ENCODE results near the gene RRAGC. TPM values are rescaled to one million over a fixed set of nuclear protein-coding genes. Genes with fewer than 3 reads are reported as not detected.

The RRAGC gene
- total RNA-seq = 30.1 and 30.2 TPM in 2 replicates

GRCh38 chr1:38859561-38860453 lies at the start of gene RRAGC:
RRAGC (minus strand) TSS chr1:38859772; CDS start chr1:38859646, 126 bp downstream.

GRCh38 chr1:38881487-38881886 lies 21.9 kb upstream of the RRAGC start, which contains the start of gene GJA9:
GJA9 (minus strand) TSS chr1:38881587; CDS start chr1:38876098, 5,489 bp downstream.

GRCh38 chr1:38873027-38873969 lies 13.7 kb upstream of the RRAGC start, which contains the start of gene MYCBP:
MYCBP (minus strand) TSS chr1:38873348; CDS start chr1:38873305, 43 bp downstream.

Small RNAs within 50 kb of the gene (small RNA-seq; reads per million reads assigned to genes)
- gene GJA9-MYCBP = not detected

Other genes starting within 250 kb of the RRAGC start
- 23.3 and 24.1 TPM in 2 replicates for gene MYCBP, start 13.6 kb upstream of the RRAGC start, total RNA-seq
- not detected in 2 replicates for gene GJA9, start 21.8 kb upstream of the RRAGC start, total RNA-seq
- gene RHBDL2, start 82.1 kb upstream of the RRAGC start, total RNA-seq = 0.22 and 0.27 TPM in 2 replicates
- gene AKIRIN1, start 131.5 kb upstream of the RRAGC start, total RNA-seq = 45.8 and 50.7 TPM in 2 replicates
- gene NDUFS5, start 166.6 kb upstream of the RRAGC start, total RNA-seq = 330 and 429 TPM in 2 replicates

Data from thoracic aorta endothelial cell (primary cell).